H1 (cell line): ENCODE data around the gene BEST2. TPM values are rescaled to one million over a fixed set of nuclear protein-coding genes. Genes with fewer than 3 reads are reported as not detected.

ENCODE experiments used
- BACH1 ChIP-seq: IDR thresholded peaks from 2 replicates; pipeline ENCODE4 v1.6.1; 2012; ENCODE audit warnings: low read length, improper control_type of control experiment
- CTBP2 ChIP-seq: IDR thresholded peaks from 2 replicates; pipeline ENCODE4 v1.7.0; 2011; ENCODE audit warnings: borderline replicate concordance, mild to moderate bottlenecking, moderate library complexity, mixed read lengths, low read length; ENCODE audit not compliant: insufficient read depth, insufficient read length
- GTF2F1 ChIP-seq: IDR thresholded peaks from 2 replicates; pipeline ENCODE4 v1.6.1; 2012; ENCODE audit warnings: low read depth, low read length, improper control_type of control experiment, borderline replicate concordance
- JUN ChIP-seq: IDR thresholded peaks from 2 replicates; pipeline ENCODE4 v1.6.1; 2011; ENCODE audit warnings: low read depth, mild to moderate bottlenecking, improper control_type of control experiment, low read length
- KDM1A ChIP-seq: fragments of 200-600, 300-600 bp; sonication (generic); IDR thresholded peaks from 2 replicates; pipeline ENCODE4 v1.7.1; 2016; ENCODE audit warnings: mild to moderate bottlenecking, low read length, borderline replicate concordance
- RFX5 ChIP-seq: IDR thresholded peaks from 2 replicates; pipeline ENCODE4 v1.6.1; 2011; ENCODE audit warnings: low read depth, low read length, improper control_type of control experiment, borderline replicate concordance
- TEAD4 ChIP-seq: IDR thresholded peaks from 2 replicates; pipeline ENCODE4 v1.6.1; 2012; ENCODE audit warnings: low read depth, low read length, inconsistent platforms, mixed read lengths
- polyA plus RNA-seq, 7 experiments: library from polyadenylated mRNA; depleted of rRNA in 3 of 7; stranded (reverse) in 5 of 7; unstranded in 2 of 7; fragments of >200 nt in 5 of 7; fragments of 200-250 nt in 2 of 7; gene quantifications; 1 replicate in 5 of 7; 2 replicates in 1 of 7; 4 replicates in 1 of 7; pipeline versions ENCODE4 v1.2.1 to v1.2.3, GENCODE V29; 2011 to 2013; ENCODE audit warnings: missing spikeins in 2 of 7, mixed read lengths in 2 of 7
- total RNA-seq: library from RNA; stranded (reverse); fragmentation: NEBNext Ultra II Directional; extraction: Animal tissue kit (Norgen Biotek cat#: 25700); gene quantifications from 2 replicates; pipeline ENCODE4 v1.2.1, GENCODE V29; 2021

Gene BEST2
- total and polyA plus RNA-seq, 2 of the 8 experiments (the other 6 are each of a cell fraction or from before 2014, with no cell fraction given) = 4.6 to 7.3 TPM

DNA sequence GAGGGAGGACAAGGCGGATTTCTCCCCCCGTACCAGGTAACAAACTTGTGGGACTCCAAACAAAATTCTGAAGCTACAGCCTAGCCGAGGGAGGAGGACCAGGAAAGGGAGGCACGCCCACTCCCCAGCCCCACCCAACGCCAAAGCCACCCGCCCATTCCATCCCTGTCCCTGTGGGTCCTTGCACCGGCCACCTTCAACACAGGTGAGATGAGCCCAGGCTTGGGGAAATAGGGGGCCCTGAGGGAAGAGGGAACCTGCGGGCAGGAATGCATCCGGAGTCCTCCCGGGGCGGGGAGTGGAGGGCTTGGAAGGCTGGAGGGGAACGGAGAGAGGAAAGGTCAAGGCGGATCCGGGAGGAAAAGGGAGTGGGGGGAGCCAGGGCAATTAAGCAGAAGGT is at the start of gene BEST2 (continued):
- TF ChIP-seq CTBP2 = peak; percentile 29
- TF ChIP-seq BACH1 = no peak
- no peak for TF ChIP-seq JUN
- TF ChIP-seq KDM1A = no peak
- TF ChIP-seq TEAD4 = 0 out of 2 replicates have a peak, but pooled peaks have one; percentile 33
- no peak for TF ChIP-seq GTF2F1
- TF ChIP-seq RFX5 = no peak
- TF ChIP-seq, all 59 proteins: peak for 5
